ENCODE data around the gene LTBP1. TPM values are rescaled to one million over a fixed set of nuclear protein-coding genes. Genes with fewer than 3 reads are reported as not detected.

LTBP1 gene
- total RNA-seq, 3 donors from 2014 or later (not counting 1 experiment from before 2014, with no cell fraction given) = 1.7 to 4.7 (median 3.5) TPM

DNA sequence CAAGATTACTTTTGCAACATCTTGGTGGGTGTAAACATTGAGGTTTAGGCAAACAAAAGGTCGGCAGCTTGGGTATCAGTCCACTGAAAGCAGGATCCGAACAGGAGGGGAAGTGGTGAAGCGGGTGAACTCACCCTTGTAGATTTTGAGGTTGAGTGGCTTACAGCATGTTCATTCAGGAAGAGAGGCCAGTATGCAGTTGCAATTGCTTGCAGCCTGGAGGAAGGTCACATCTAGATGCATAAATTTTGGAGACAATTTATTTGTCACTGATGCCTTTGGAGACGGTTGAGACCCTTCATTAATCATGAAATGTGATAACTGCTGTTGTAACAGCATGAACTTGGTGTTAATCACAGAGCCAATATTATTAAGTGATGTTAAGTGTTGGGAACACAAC, 131.1 kb downstream of the LTBP1 start:
- H3K36me3 Mint-ChIP-seq = no peaks in the 10 kb centered on the region
- ATAC-seq (peak in 1 of 3 donors; percentile 89), DNase-seq (no peak)
- intact Hi-C loops (cut with micrococcal nuclease) = no loop called here
- H3K27me3 Mint-ChIP-seq (ENCODE audit: low read depth in 2 of 2) = peaks cover 0 to 2% of the 10 kb centered on the region in 2 donors
- Histone ChIP-seq H3K9me3 (ENCODE audit: control insufficient read depth, insufficient read depth, low read length) (no peaks in the 10 kb centered on the region), H3K27me3 (ENCODE audit: control insufficient read depth, insufficient read depth, low read length) (no peaks in the 10 kb centered on the region), H3K4me3 (ENCODE audit: low read length) (no peak overlapping the region), H3K27ac (ENCODE audit: low read length) (no peak overlapping the region), H3K36me3 (ENCODE audit: control insufficient read depth, insufficient read depth, low read length) (no peaks in the 10 kb centered on the region), H3K4me1 (ENCODE audit: control insufficient read depth, insufficient read depth, low read length) (no peaks in the 10 kb centered on the region)
- WGBS (ENCODE audit: insufficient coverage) = 72% methylated on average over 4 of the region's 4 CpGs
- TF ChIP-seq, protein P1, sequence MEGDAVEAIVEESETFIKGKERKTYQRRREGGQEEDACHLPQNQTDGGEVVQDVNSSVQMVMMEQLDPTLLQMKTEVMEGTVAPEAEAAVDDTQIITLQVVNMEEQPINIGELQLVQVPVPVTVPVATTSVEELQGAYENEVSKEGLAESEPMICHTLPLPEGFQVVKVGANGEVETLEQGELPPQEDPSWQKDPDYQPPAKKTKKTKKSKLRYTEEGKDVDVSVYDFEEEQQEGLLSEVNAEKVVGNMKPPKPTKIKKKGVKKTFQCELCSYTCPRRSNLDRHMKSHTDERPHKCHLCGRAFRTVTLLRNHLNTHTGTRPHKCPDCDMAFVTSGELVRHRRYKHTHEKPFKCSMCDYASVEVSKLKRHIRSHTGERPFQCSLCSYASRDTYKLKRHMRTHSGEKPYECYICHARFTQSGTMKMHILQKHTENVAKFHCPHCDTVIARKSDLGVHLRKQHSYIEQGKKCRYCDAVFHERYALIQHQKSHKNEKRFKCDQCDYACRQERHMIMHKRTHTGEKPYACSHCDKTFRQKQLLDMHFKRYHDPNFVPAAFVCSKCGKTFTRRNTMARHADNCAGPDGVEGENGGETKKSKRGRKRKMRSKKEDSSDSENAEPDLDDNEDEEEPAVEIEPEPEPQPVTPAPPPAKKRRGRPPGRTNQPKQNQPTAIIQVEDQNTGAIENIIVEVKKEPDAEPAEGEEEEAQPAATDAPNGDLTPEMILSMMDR (IDR thresholded peaks at IDR 0.05) = no peak
- H3K9me3 Mint-ChIP-seq = no peaks in the 10 kb centered on the region
- H3K27ac Mint-ChIP-seq = no peak overlapping the region
- H3K4me3 Mint-ChIP-seq = no peak overlapping the region
- H3K4me1 Mint-ChIP-seq = no peaks in the 10 kb centered on the region

DNA sequence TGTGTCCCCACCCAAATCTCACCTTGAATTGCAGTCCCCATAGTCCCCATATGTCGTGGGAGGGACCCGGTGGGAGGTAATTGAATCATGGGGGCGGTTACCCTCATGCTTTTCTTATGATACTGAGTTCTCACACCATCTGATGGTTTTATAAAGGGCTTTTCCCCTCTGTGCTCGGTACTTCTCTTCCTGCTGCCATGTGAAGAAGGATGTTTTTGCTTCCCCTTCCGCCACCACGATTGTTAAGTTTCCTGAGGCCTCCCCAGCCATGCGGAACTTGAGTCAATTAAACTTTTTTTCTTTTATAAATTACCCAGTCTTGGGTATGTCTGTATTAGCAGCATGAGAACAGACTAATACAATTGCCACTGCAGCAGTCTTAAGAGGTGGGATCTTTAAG, 134.9 kb downstream of the LTBP1 start:
- Histone ChIP-seq H3K4me1 (ENCODE audit: control insufficient read depth, insufficient read depth, low read length) (no peaks in the 10 kb centered on the region), H3K27ac (ENCODE audit: low read length) (no peak overlapping the region), H3K36me3 (ENCODE audit: control insufficient read depth, insufficient read depth, low read length) (no peaks in the 10 kb centered on the region), H3K4me3 (ENCODE audit: low read length) (no peak overlapping the region), H3K9me3 (ENCODE audit: control insufficient read depth, insufficient read depth, low read length) (no peaks in the 10 kb centered on the region), H3K27me3 (ENCODE audit: control insufficient read depth, insufficient read depth, low read length) (no peaks in the 10 kb centered on the region)
- DNase-seq (no peak), ATAC-seq (no peak)
- peaks cover 0 to 2% of the 10 kb centered on the region in 2 donors for H3K27me3 Mint-ChIP-seq (ENCODE audit: low read depth in 2 of 2)
- TF ChIP-seq, protein P1 (IDR thresholded peaks at IDR 0.05) = no peak
- WGBS (ENCODE audit: insufficient coverage) = 56% methylated on average over 5 of the region's 7 CpGs
- H3K4me1 Mint-ChIP-seq = no peaks in the 10 kb centered on the region
- intact Hi-C loops (cut with micrococcal nuclease) = no loop called here
- no peaks in the 10 kb centered on the region for H3K36me3 Mint-ChIP-seq
- H3K27ac Mint-ChIP-seq = no peak overlapping the region
- no peaks in the 10 kb centered on the region for H3K9me3 Mint-ChIP-seq
- no peak overlapping the region for H3K4me3 Mint-ChIP-seq

DNA sequence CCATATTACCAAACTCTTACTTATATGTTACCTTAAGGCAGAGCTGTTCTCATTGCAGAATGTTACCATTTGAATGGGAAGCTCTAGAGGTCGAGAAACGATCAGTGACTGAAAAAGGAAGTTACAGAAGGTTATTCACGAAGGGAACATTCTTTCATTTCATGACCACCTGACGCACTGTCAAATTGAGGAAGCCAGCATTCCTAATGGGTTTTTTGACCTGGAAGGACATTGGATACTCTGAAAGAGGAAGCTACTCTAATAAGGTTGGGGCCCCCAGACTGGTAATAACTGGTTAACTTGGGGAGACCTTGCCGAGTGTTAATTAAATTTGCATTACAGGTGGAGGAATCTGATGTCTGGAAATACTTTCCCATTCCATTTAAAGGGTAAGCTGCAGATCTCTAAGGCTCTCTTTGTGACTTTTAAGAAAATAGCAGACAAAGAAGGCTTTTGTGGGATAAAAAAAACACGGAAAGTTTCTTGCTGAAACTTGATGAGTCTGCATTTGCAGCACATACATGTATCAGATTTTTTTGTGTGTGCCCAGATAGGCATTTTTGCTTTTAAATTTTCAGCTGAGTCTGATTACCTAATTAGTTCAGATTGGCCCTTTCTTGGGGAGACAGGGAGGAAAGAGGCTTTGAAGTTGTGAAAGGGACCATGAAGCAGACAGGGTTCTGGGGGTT, 137.1 kb downstream of the LTBP1 start:
- ATAC-seq (no peak), DNase-seq (no peak)
- peaks cover 0 to 2% of the 10 kb centered on the region in 2 donors for H3K27me3 Mint-ChIP-seq (ENCODE audit: low read depth in 2 of 2)
- Histone ChIP-seq H3K9me3 (ENCODE audit: control insufficient read depth, insufficient read depth, low read length) (no peaks in the 10 kb centered on the region), H3K27me3 (ENCODE audit: control insufficient read depth, insufficient read depth, low read length) (no peaks in the 10 kb centered on the region), H3K4me1 (ENCODE audit: control insufficient read depth, insufficient read depth, low read length) (no peaks in the 10 kb centered on the region), H3K36me3 (ENCODE audit: control insufficient read depth, insufficient read depth, low read length) (no peaks in the 10 kb centered on the region), H3K27ac (ENCODE audit: low read length) (no peak overlapping the region), H3K4me3 (ENCODE audit: low read length) (no peak overlapping the region)
- H3K36me3 Mint-ChIP-seq = no peaks in the 10 kb centered on the region
- 28% methylated on average over 6 of the region's 6 CpGs for WGBS (ENCODE audit: insufficient coverage)
- no peaks in the 10 kb centered on the region for H3K4me1 Mint-ChIP-seq
- H3K4me3 Mint-ChIP-seq = no peak overlapping the region
- TF ChIP-seq, protein P1 (IDR thresholded peaks at IDR 0.05) = no peak
- no peaks in the 10 kb centered on the region for H3K9me3 Mint-ChIP-seq
- no peak overlapping the region for H3K27ac Mint-ChIP-seq
- intact Hi-C loops (cut with micrococcal nuclease) = no loop called here

DNA sequence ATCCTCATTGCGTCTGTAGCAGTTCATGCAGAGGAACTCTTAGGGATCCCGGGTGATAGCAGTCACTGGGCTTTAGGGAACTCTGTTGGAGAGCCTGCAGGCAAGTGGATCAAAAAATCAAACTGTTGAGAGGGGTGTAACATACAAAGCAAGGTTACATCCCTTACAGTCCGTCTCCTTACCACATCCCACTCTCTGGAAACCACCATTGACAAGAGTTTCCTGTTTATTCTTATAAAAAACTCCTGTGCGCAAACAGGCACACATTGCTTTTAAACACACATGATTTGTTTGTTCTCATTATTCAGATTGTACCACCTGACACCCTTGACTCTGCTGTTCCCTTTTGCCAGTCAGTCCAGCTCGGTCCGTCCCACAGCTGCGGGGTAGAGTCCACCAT, 137.7 kb downstream of the LTBP1 start:
- Mint-ChIP-seq H3K36me3 (no peaks in the 10 kb centered on the region), H3K4me1 (no peaks in the 10 kb centered on the region), H3K9me3 (no peaks in the 10 kb centered on the region), H3K4me3 (no peak overlapping the region), H3K27ac (no peak overlapping the region), H3K27me3 (ENCODE audit: low read depth in 2 of 2) (peaks cover 0 to 2% of the 10 kb centered on the region in 2 donors)
- no peak overlapping the region for H3K4me3 ChIP-seq (ENCODE audit: low read length)
- H3K27ac ChIP-seq (ENCODE audit: low read length) = no peak overlapping the region
- H3K36me3 ChIP-seq (ENCODE audit: control insufficient read depth, insufficient read depth, low read length) = no peaks in the 10 kb centered on the region
- no peaks in the 10 kb centered on the region for H3K4me1 ChIP-seq (ENCODE audit: control insufficient read depth, insufficient read depth, low read length)
- TF ChIP-seq, protein P1 (IDR thresholded peaks at IDR 0.05) = no peak
- ATAC-seq = no peak
- no peak for DNase-seq
- intact Hi-C loops (cut with micrococcal nuclease) = no loop called here
- H3K27me3 ChIP-seq (ENCODE audit: control insufficient read depth, insufficient read depth, low read length) = no peaks in the 10 kb centered on the region
- H3K9me3 ChIP-seq (ENCODE audit: control insufficient read depth, insufficient read depth, low read length) = no peaks in the 10 kb centered on the region
- 77% methylated on average over 7 of the region's 7 CpGs for WGBS (ENCODE audit: insufficient coverage)

Measured in natural killer cell (primary cell).